ENCODE measurements around the gene FAM177A1.
A peak's percentile ranks its signal among the peaks of the same experiment; 100 is the strongest.

The FAM177A1 gene

GRCh38 chr14:35116242-35116641 is 70.2 kb downstream of the FAM177A1 start:
- H3K36me3 ChIP-seq (replicated peaks in 1 of 2; ENCODE audit: control insufficient read depth in 2 of 2, insufficient read depth in 2 of 2, low read length in 2 of 2), result peaks cover 9 to 92% of the 10 kb centered on the region in 2 donors
- no peak overlapping the region for H3K27ac ChIP-seq (replicated peaks; ENCODE audit: low read length)
- H3K4me3 ChIP-seq (ENCODE audit: low read length in 2 of 2), result no peak overlapping the region
- H3K9ac ChIP-seq (ENCODE audit: low read depth, low read length, poor library complexity), result no peak overlapping the region
- H2AK5ac ChIP-seq (ENCODE audit: low read depth, low read length), result no peak overlapping the region
- H3K18ac ChIP-seq (ENCODE audit: low read length), result no peak overlapping the region
- no peak overlapping the region for H3K14ac ChIP-seq (ENCODE audit: low read length)
- DNase-seq (ENCODE audit: low spot score), result no peak
- no peak overlapping the region for H4K8ac ChIP-seq (ENCODE audit: low read depth, low read length)
- no peak overlapping the region for H2BK120ac ChIP-seq (ENCODE audit: low read depth, low read length)
- no peak overlapping the region for H2BK15ac ChIP-seq (ENCODE audit: low read length)
- H3K27me3 ChIP-seq (ENCODE audit: control insufficient read depth in 3 of 3, insufficient read depth in 3 of 3, low read depth in 1 of 3, low read length in 3 of 3), result no peaks in the 10 kb centered on the region
- peaks cover 0 to 2% of the 10 kb centered on the region in 2 donors for H3K4me1 ChIP-seq (ENCODE audit: control insufficient read depth in 2 of 2, insufficient read depth in 1 of 2, low read depth in 1 of 2, low read length in 2 of 2)
- H3K79me1 ChIP-seq (ENCODE audit: low read depth, low read length), result no peaks in the 10 kb centered on the region
- no peak overlapping the region for H2BK5ac ChIP-seq (ENCODE audit: low read length)
- H3K23ac ChIP-seq (ENCODE audit: low read depth, low read length, poor library complexity), result no peak overlapping the region
- no CpG with 5 or more reads among the region's 4 CpGs for WGBS, 2 donors (ENCODE audit: extremely low coverage in 2 of 2, insufficient read length in 2 of 2, insufficient replicate concordance in 1 of 2)
- no peak overlapping the region for H4K91ac ChIP-seq (ENCODE audit: low read depth, low read length, poor library complexity)
- H3K4me2 ChIP-seq (ENCODE audit: insufficient read depth, low read length, poor library complexity, severe bottlenecking), result no peak overlapping the region
- H3K4ac ChIP-seq (ENCODE audit: low read length), result no peak overlapping the region
- no peak overlapping the region for H2AFZ ChIP-seq (ENCODE audit: low read length)
- peaks cover 4 to 8% of the 10 kb centered on the region in 2 donors for H3K9me3 ChIP-seq (replicated peaks in 1 of 2; ENCODE audit: control insufficient read depth in 2 of 2, insufficient read depth in 1 of 2, low read depth in 1 of 2, low read length in 2 of 2)
- H2BK12ac ChIP-seq (ENCODE audit: low read length), result no peak overlapping the region

- H3K27ac ChIP-seq (replicated peaks; ENCODE audit: low read length), result no peak overlapping the region
- no peak overlapping the region for H2BK120ac ChIP-seq (ENCODE audit: low read depth, low read length)
- H3K14ac ChIP-seq (ENCODE audit: low read length), result no peak overlapping the region
- no peak overlapping the region for H3K9ac ChIP-seq (ENCODE audit: low read depth, low read length, poor library complexity)
- H2BK12ac ChIP-seq (ENCODE audit: low read length), result no peak overlapping the region
- H3K23ac ChIP-seq (ENCODE audit: low read depth, low read length, poor library complexity), result no peak overlapping the region
- no peaks in the 10 kb centered on the region for H3K27me3 ChIP-seq (ENCODE audit: control insufficient read depth in 3 of 3, insufficient read depth in 3 of 3, low read depth in 1 of 3, low read length in 3 of 3)
- no peak overlapping the region for H3K4me3 ChIP-seq (ENCODE audit: low read length in 2 of 2)
- WGBS, 2 donors (ENCODE audit: extremely low coverage in 2 of 2, insufficient read length in 2 of 2, insufficient replicate concordance in 1 of 2), result no CpG with 5 or more reads among the region's 2 CpGs
- no peak for DNase-seq (ENCODE audit: low spot score)
- peaks cover 3 to 84% of the 10 kb centered on the region in 2 donors for H3K36me3 ChIP-seq (replicated peaks in 1 of 2; ENCODE audit: control insufficient read depth in 2 of 2, insufficient read depth in 2 of 2, low read length in 2 of 2)
- H3K4me1 ChIP-seq (ENCODE audit: control insufficient read depth in 2 of 2, insufficient read depth in 1 of 2, low read depth in 1 of 2, low read length in 2 of 2), result peaks cover 0 to 2% of the 10 kb centered on the region in 2 donors
- no peaks in the 10 kb centered on the region for H3K79me1 ChIP-seq (ENCODE audit: low read depth, low read length)
- H3K4ac ChIP-seq (ENCODE audit: low read length), result no peak overlapping the region
- H3K9me3 ChIP-seq (replicated peaks in 1 of 2; ENCODE audit: control insufficient read depth in 2 of 2, insufficient read depth in 1 of 2, low read depth in 1 of 2, low read length in 2 of 2), result peaks cover 0 to 1% of the 10 kb centered on the region in 2 donors
- H3K4me2 ChIP-seq (ENCODE audit: insufficient read depth, low read length, poor library complexity, severe bottlenecking), result no peak overlapping the region
- H4K8ac ChIP-seq (ENCODE audit: low read depth, low read length), result no peak overlapping the region
- H4K91ac ChIP-seq (ENCODE audit: low read depth, low read length, poor library complexity), result no peak overlapping the region
- H2BK5ac ChIP-seq (ENCODE audit: low read length), result no peak overlapping the region
- H2BK15ac ChIP-seq (ENCODE audit: low read length), result no peak overlapping the region
- H2AK5ac ChIP-seq (ENCODE audit: low read depth, low read length), result no peak overlapping the region
- H3K18ac ChIP-seq (ENCODE audit: low read length), result no peak overlapping the region
- no peak overlapping the region for H2AFZ ChIP-seq (ENCODE audit: low read length)
These were observed 71.0 kb downstream of the FAM177A1 start for GRCh38 chr14:35117112-35117511.

GRCh38 chr14:35121026-35121886 is 75.2 kb downstream of the FAM177A1 start:
- Histone ChIP-seq H3K36me3 (replicated peaks in 1 of 2; ENCODE audit: control insufficient read depth in 2 of 2, insufficient read depth in 2 of 2, low read length in 2 of 2) (peaks cover 0 to 42% of the 10 kb centered on the region in 2 donors), H2AK5ac (ENCODE audit: low read depth, low read length) (no peak overlapping the region), H3K4me1 (ENCODE audit: control insufficient read depth in 2 of 2, insufficient read depth in 1 of 2, low read depth in 1 of 2, low read length in 2 of 2) (peaks cover 1 to 6% of the 10 kb centered on the region in 2 donors), H3K14ac (ENCODE audit: low read length) (no peak overlapping the region), H2BK120ac (ENCODE audit: low read depth, low read length) (no peak overlapping the region), H2BK15ac (ENCODE audit: low read length) (no peak overlapping the region), H3K79me1 (ENCODE audit: low read depth, low read length) (no peaks in the 10 kb centered on the region), H3K4me2 (ENCODE audit: insufficient read depth, low read length, poor library complexity, severe bottlenecking) (peak overlapping the region; percentile 52), H3K23ac (ENCODE audit: low read depth, low read length, poor library complexity) (peak overlapping the region; percentile 90), H3K9ac (ENCODE audit: low read depth, low read length, poor library complexity) (peak overlapping the region; percentile 36), H4K8ac (ENCODE audit: low read depth, low read length) (no peak overlapping the region), H4K91ac (ENCODE audit: low read depth, low read length, poor library complexity) (no peak overlapping the region), H3K4ac (ENCODE audit: low read length) (no peak overlapping the region), H3K18ac (ENCODE audit: low read length) (peak overlapping the region; percentile 93), H3K27me3 (ENCODE audit: control insufficient read depth in 3 of 3, insufficient read depth in 3 of 3, low read depth in 1 of 3, low read length in 3 of 3) (no peaks in the 10 kb centered on the region), H2BK12ac (ENCODE audit: low read length) (no peak overlapping the region), H2BK5ac (ENCODE audit: low read length) (peak overlapping the region; percentile 97), H3K27ac (replicated peaks; ENCODE audit: low read length) (peak overlapping the region; percentile 89), H2AFZ (ENCODE audit: low read length) (peak overlapping the region; percentile 95), H3K4me3 (ENCODE audit: low read length in 2 of 2) (peak overlapping the region; percentile 73 to 89), H3K9me3 (replicated peaks in 1 of 2; ENCODE audit: control insufficient read depth in 2 of 2, insufficient read depth in 1 of 2, low read depth in 1 of 2, low read length in 2 of 2) (no peaks in the 10 kb centered on the region)
- 100% methylated on average over 1 to 3 of the region's 34 CpGs for WGBS, 2 donors (ENCODE audit: extremely low coverage in 2 of 2, insufficient read length in 2 of 2, insufficient replicate concordance in 1 of 2)
- no peak for DNase-seq (ENCODE audit: low spot score)

DNA sequence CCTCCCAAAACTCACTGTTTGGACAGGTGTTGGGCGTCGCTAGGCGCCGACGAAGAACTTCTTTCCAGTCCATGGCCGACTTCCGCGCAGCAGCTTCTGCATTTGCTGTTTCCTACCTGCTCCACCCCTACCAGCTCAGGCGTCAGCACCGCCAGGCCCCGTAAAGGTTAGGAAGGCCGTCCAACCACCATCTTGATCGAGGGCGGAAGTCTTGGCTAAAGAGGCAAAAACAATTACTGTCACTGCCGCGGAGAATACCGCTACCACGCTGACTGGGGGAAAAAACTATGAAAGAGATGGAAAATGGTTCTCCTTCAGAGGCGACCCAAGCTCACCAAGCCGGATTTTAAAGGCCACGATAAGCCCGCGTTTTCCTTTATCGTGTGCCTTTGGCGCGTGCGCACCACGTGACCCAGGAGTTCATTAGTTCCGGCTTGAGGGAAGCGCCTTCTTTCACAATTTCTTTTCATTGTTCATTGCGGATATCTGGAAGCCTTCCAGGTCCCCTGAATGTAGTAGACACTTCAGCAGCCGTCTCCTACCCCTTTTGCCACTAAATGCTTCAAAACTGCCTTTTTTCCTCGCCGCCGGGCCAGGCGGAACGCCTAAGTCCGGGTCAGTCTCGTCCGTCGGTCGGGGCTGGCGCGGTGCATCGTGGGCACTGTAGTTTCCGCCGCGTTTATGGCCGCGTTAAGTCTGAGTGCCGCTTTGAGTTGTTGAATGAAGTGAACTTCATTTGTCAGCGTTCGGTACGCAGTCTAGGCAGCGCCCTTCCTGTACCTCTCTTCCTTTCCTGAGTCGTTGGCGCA is 76.0 kb downstream of the FAM177A1 start, which contains the start of the genes PPP2R3C and PRORP:
PPP2R3C (minus strand) TSS at position 104 of the 809 bp plus-strand sequence; CDS start at position 73, 31 bp downstream.
PRORP (plus strand) TSS at position 666 of the 809 bp plus-strand sequence. CDS start 694 bp downstream, outside the sequence.
- Histone ChIP-seq H2BK15ac (ENCODE audit: low read length) (no peak within 1 kb of the TSS), H3K4me1 (ENCODE audit: control insufficient read depth in 2 of 2, insufficient read depth in 1 of 2, low read depth in 1 of 2, low read length in 2 of 2) (peaks cover 1 to 6% of the 10 kb centered on the region in 2 donors), H3K4me2 (ENCODE audit: insufficient read depth, low read length, poor library complexity, severe bottlenecking) (peak within 1 kb of the TSS; percentile 90)

More for the DNA sequence above, 76.0 kb downstream of the FAM177A1 start, which contains the start of the genes PPP2R3C and PRORP:
- Histone ChIP-seq H3K79me1 (ENCODE audit: low read depth, low read length) (no peaks in the 10 kb centered on the region), H3K14ac (ENCODE audit: low read length) (peak within 1 kb of the TSS; percentile 39), H2AK5ac (ENCODE audit: low read depth, low read length) (no peak within 1 kb of the TSS), H3K27me3 (ENCODE audit: control insufficient read depth in 3 of 3, insufficient read depth in 3 of 3, low read depth in 1 of 3, low read length in 3 of 3) (no peaks in the 10 kb centered on the region), H2BK5ac (ENCODE audit: low read length) (peak within 1 kb of the TSS; percentile 97), H2AFZ (ENCODE audit: low read length) (peak within 1 kb of the TSS; percentile 95), H3K4ac (ENCODE audit: low read length) (no peak within 1 kb of the TSS), H3K23ac (ENCODE audit: low read depth, low read length, poor library complexity) (peak within 1 kb of the TSS; percentile 90), H4K91ac (ENCODE audit: low read depth, low read length, poor library complexity) (no peak within 1 kb of the TSS), H3K36me3 (replicated peaks in 1 of 2; ENCODE audit: control insufficient read depth in 2 of 2, insufficient read depth in 2 of 2, low read length in 2 of 2) (peaks cover 0 to 34% of the 10 kb centered on the region in 2 donors), H2BK12ac (ENCODE audit: low read length) (no peak within 1 kb of the TSS), H3K9ac (ENCODE audit: low read depth, low read length, poor library complexity) (peak within 1 kb of the TSS; percentile 93), H3K18ac (ENCODE audit: low read length) (peak within 1 kb of the TSS; percentile 96), H2BK120ac (ENCODE audit: low read depth, low read length) (no peak within 1 kb of the TSS), H3K4me3 (ENCODE audit: low read length in 2 of 2) (peak within 1 kb of the TSS; percentile 73 to 89), H4K8ac (ENCODE audit: low read depth, low read length) (peak within 1 kb of the TSS; percentile 70), H3K9me3 (replicated peaks in 1 of 2; ENCODE audit: control insufficient read depth in 2 of 2, insufficient read depth in 1 of 2, low read depth in 1 of 2, low read length in 2 of 2) (no peaks in the 10 kb centered on the region), H3K27ac (replicated peaks; ENCODE audit: low read length) (peak within 1 kb of the TSS; percentile 89)
- WGBS, 2 donors (ENCODE audit: extremely low coverage in 2 of 2, insufficient read length in 2 of 2, insufficient replicate concordance in 1 of 2), result no CpG with 5 or more reads among the region's 57 CpGs
- peak; percentile 87 for DNase-seq (ENCODE audit: low spot score)
